ENCODE results near the gene SLC25A10. TPM values are rescaled to one million over a fixed set of nuclear protein-coding genes. Genes with fewer than 3 reads are reported as not detected.
"Not testable (repeated sequence)": the region's sequence is repeated elsewhere in the genome, so short reads cannot be mapped to it uniquely, and the experiment has no call there.

The SLC25A10 gene
- polyA plus RNA-seq, 6 donors from 2014 or later, result 0.92 to 5.0 (median 2.3) TPM; not detected in 1

GRCh38 chr17:81727324-81728031 lies 15.4 kb downstream of the SLC25A10 start:
- DNase-seq (no peak), ATAC-seq (ENCODE audit: low read depth in 2 of 2) (no peak)
- no peaks in the 10 kb centered on the region for H3K36me3 Mint-ChIP-seq
- peaks cover 15 to 42% (median 22%) of the 10 kb centered on the region in 3 donors for H3K27me3 Mint-ChIP-seq
- no peak overlapping the region for H3K4me3 Mint-ChIP-seq
- H3K4me1 Mint-ChIP-seq, result no peaks in the 10 kb centered on the region
- H3K27ac Mint-ChIP-seq, result no peak overlapping the region
- H3K9me3 Mint-ChIP-seq, result peaks cover 0 to 2% (median 0%) of the 10 kb centered on the region in 7 donors

DNA sequence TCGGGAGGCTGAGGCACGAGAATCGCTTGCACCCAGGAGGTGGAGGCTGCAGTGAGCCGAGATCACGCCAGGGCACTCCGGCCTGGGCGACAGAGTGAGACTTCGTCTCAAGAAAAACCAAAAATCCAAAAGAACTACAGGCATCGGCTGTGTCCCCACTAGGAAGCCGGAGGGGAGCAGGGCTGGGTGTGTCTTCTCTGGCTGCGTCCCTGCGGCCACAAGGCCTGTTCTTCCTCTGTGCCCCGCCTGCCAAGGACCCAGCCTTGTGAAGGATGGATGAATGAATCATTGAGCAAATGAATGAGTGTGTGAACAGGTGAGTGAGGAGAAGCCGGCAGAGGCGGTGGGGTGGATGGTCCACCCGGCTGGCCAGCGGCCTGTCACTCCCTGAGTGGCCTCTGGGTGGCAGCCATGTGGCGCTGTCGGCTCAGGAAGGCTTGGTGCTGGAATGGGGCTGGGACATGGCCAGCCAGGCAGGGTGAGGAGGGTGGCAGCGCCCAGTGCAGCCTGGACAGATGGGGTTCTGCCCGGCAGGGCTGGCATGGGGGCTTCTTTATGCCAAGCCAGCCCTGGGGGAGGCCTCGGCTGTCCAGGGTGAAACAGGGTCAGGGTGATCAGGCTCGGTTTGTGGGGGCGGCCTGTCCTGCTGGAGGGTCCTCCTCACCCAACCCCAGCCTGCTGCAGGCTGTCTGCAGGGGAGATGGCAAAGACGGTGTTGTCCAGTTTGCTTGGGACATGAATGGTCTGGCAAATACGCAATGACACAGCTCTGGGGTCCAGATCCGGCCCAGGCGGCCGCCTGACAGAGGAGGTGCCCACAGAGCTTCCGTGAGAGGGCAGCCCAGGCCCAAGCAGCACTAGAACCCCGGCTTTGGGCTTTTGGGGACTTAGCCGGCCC lies 21.7 kb downstream of the SLC25A10 start:
- Mint-ChIP-seq H3K9me3 (no peaks in the 10 kb centered on the region), H3K27ac (no peak overlapping the region), H3K4me3 (no peak overlapping the region), H3K36me3 (no peaks in the 10 kb centered on the region), H3K27me3 (peaks cover 21 to 53% (median 33%) of the 10 kb centered on the region in 3 donors), H3K4me1 (peaks cover 11 to 17% (median 11%) of the 10 kb centered on the region in 3 donors)
- DNase-seq (peak; percentile 40), ATAC-seq (ENCODE audit: low read depth in 2 of 2) (peak; percentile 60 to 61)

DNA sequence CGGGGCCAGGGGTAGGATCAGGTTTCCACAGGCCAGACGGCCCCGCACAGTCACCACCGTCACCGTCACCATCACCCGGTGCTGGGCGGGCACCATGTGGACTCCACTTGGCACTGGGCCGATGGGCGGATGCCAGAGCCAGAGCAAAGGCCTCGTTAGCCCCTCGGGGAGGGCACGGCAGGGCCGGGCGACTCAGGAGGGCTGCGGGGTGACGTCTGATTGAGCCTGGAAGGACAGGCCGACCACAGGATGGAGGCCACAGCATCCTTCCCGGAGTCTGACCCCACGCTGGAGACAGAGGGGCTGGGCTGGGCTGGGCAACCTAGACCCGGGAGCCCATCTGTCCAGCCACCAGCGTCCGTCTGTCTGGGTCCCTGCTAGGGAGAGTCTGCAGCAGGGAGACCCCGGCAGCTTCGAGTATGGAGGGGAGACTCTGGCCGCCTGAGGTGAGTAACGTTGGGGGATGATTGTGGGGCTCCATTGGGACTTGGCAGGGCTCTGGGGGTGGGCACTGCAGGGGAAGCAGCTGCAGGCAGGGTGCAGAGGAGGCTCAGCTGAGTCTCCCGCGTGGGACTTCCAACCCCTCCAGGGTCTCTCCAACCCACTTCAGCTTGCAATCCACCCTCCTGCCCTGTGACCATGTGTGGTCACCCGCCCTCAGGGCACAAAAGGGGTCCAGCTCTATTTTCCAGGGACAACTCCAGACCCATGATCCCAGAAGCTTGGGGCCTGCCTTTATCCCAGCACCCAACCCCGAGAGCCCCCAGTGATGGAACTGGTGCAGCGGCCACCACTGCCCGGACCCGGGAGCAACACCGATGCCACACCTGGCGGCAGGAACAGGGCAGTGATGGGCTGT lies 22.6 kb downstream of the SLC25A10 start:
- no peak for DNase-seq
- Mint-ChIP-seq H3K9me3 (no peaks in the 10 kb centered on the region), H3K4me3 (peak overlapping the region in 1 of 8 donors; percentile 16), H3K27me3 (peaks cover 21 to 59% (median 41%) of the 10 kb centered on the region in 3 donors), H3K27ac (no peak overlapping the region), H3K36me3 (no peaks in the 10 kb centered on the region), H3K4me1 (peaks cover 11 to 17% (median 11%) of the 10 kb centered on the region in 3 donors)
- no peak for ATAC-seq (ENCODE audit: low read depth in 2 of 2)

DNA sequence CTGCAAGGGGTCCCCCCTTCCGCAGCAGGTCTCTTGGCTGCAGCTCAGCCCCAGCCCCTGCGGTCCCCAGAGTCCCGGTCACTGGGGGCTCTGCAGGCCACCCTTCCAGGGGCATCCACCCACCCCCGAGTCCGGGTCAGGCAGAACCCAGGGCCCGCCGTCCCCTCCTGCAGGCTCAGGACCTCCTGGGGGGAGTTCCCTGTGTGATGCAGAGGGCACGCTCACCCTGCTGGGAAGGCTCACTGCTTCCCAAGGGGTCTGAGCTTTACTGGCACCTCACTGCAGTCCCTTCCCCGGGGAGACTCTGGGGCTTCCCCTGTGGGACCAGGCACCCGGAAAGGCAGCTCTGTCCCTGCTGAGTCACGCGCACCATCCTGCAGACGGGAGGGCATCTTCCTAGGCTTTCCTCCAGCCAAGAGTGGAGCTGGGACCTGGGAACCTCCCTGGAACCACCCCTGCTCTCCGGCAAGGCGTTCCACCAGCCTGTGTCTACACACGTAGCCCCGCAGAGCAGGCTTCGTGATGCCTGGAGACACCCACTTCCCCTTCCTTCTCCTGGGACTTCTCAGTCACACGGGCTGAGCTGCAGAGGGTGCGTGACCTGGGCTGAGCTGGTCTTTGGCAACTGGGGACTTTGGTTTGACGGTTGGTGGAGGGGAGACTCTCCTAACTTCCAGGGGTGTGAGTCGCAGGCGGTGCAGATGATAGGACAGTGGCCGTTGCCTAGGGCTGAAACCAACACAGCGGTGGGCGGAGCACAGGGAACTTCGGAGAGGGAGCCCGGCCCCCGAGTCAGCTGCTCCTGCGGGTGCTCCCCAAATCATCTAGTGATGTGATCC lies 23.4 kb downstream of the SLC25A10 start:
- Mint-ChIP-seq H3K27ac (peak overlapping the region in 1 of 6 donors; percentile 55), H3K36me3 (no peaks in the 10 kb centered on the region), H3K4me1 (peaks cover 11 to 17% (median 11%) of the 10 kb centered on the region in 3 donors), H3K27me3 (peaks cover 21 to 54% (median 41%) of the 10 kb centered on the region in 3 donors), H3K9me3 (no peaks in the 10 kb centered on the region), H3K4me3 (peak overlapping the region in 7 of 8 donors; percentile 64 to 89 (median 82))
- ATAC-seq (ENCODE audit: low read depth in 2 of 2) (peak; percentile 92), DNase-seq (peak; percentile 34)

DNA sequence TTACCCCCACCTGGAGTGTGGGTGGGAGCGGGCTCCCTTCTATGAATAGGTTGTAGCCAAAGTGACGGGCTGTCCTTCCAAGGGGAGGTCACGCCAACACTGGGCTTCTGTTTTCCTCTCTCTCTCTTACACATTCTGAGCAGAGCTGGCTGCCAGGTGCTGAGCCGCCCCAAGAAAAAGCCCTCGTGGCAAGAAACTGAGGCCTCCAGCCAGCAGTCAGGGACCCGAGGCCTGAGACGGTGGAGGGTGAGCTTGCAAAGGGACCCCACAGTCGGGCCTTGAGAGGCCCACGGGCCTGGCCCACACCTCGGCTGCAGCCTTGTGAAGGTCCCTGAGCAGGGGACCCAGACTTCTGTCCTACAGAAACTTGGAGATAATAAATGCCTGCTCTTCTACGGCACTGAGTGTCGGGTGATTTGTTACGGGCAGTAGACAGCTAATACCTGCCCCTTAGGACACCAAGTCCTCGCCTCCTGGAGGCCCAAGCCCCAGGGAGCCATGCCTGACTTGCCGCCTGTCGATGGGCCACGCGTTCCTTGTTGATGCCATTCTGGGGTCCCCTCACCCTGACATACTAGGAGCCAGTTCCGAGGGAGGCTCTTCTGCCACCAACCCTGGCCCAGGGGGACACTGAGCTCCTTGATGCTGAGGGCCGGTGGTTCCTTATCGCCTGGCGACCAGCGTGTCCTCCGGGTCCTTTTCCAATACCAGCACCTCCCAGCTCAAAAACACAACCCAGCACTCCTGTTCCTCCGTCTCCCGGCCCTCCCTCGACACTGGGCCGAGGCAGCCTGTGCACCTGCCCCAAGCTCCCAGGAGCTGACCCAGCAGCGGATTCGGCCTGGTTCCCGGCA lies 26.1 kb downstream of the SLC25A10 start:
- H3K27me3 Mint-ChIP-seq, result peaks cover 18 to 45% (median 37%) of the 10 kb centered on the region in 3 donors

GRCh38 chr17:81738801-81739393 lies 26.8 kb downstream of the SLC25A10 start:
- Mint-ChIP-seq H3K27ac (no peak overlapping the region), H3K36me3 (no peaks in the 10 kb centered on the region), H3K27me3 (peaks cover 12 to 38% (median 29%) of the 10 kb centered on the region in 3 donors), H3K9me3 (no peaks in the 10 kb centered on the region), H3K4me3 (no peak overlapping the region), H3K4me1 (peaks cover 11% of the 10 kb centered on the region in 3 donors)
- ATAC-seq (ENCODE audit: low read depth in 2 of 2), result no peak
- DNase-seq, result no peak

More for the DNA sequence above, 26.1 kb downstream of the SLC25A10 start:
- DNase-seq (no peak), ATAC-seq (ENCODE audit: low read depth in 2 of 2) (no peak)
- Mint-ChIP-seq H3K4me3 (peak overlapping the region in 2 of 8 donors; percentile 20 to 47), H3K36me3 (no peaks in the 10 kb centered on the region), H3K27ac (no peak overlapping the region), H3K4me1 (peaks cover 14 to 17% (median 16%) of the 10 kb centered on the region in 3 donors), H3K9me3 (no peaks in the 10 kb centered on the region)

DNA sequence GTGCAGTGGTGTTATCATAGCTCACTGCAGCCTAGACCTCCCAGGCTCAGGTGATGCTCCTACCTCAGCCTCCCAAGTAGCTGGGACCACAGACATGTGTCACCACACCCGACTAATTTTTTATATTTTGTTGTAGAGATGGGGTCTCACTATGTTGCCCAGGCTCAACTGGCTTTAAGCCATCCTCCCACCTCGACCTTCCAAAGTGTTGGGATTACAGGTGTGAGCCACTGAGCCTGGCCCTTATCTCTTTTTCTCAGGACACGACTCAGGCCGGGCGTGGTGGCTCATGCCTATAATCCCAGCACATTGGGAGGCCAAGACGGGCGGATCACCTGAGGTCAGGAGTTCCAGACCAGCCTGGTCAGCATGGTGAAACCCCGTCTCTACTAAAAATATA lies 27.5 kb downstream of the SLC25A10 start:
- Mint-ChIP-seq H3K27ac (peak overlapping the region in 1 of 6 donors; percentile 76), H3K27me3 (peaks cover 12 to 36% (median 28%) of the 10 kb centered on the region in 3 donors), H3K4me1 (peaks cover 9 to 11% (median 11%) of the 10 kb centered on the region in 3 donors)
- ATAC-seq (ENCODE audit: low read depth in 2 of 2); H3K36me3 Mint-ChIP-seq; H3K9me3 Mint-ChIP-seq; H3K4me3 Mint-ChIP-seq; DNase-seq: not testable (repeated sequence)

- no peak for DNase-seq
- no peaks in the 10 kb centered on the region for H3K9me3 Mint-ChIP-seq
- H3K36me3 Mint-ChIP-seq, result no peaks in the 10 kb centered on the region
- peak overlapping the region in 1 of 6 donors; percentile 30 for H3K27ac Mint-ChIP-seq
- peaks cover 6 to 10% (median 10%) of the 10 kb centered on the region in 3 donors for H3K4me1 Mint-ChIP-seq
- H3K27me3 Mint-ChIP-seq, result peaks cover 10 to 34% (median 27%) of the 10 kb centered on the region in 3 donors
- no peak for ATAC-seq (ENCODE audit: low read depth in 2 of 2)
- H3K4me3 Mint-ChIP-seq, result no peak overlapping the region
Measured at GRCh38 chr17:81740395-81740961, 28.4 kb downstream of the SLC25A10 start.

- Mint-ChIP-seq H3K27ac (no peak overlapping the region), H3K4me1 (peaks cover 0 to 5% (median 3%) of the 10 kb centered on the region in 3 donors), H3K36me3 (no peaks in the 10 kb centered on the region), H3K27me3 (peaks cover 5 to 28% (median 21%) of the 10 kb centered on the region in 3 donors), H3K4me3 (no peak overlapping the region), H3K9me3 (no peaks in the 10 kb centered on the region)
- DNase-seq (no peak), ATAC-seq (ENCODE audit: low read depth in 2 of 2) (no peak)
Measured at GRCh38 chr17:81741049-81741593, 29.0 kb downstream of the SLC25A10 start.

GRCh38 chr17:81741594-81742452 lies 29.7 kb downstream of the SLC25A10 start:
- Mint-ChIP-seq H3K27me3 (peaks cover 5 to 28% (median 21%) of the 10 kb centered on the region in 3 donors), H3K4me1 (peaks cover 0 to 5% (median 3%) of the 10 kb centered on the region in 3 donors), H3K4me3 (no peak overlapping the region), H3K9me3 (no peaks in the 10 kb centered on the region), H3K36me3 (no peaks in the 10 kb centered on the region), H3K27ac (peak overlapping the region in 3 of 6 donors; percentile 17 to 39 (median 37))
- DNase-seq (no peak), ATAC-seq (ENCODE audit: low read depth in 2 of 2) (no peak)
